HCT116 (cell line): ENCODE measurements around the gene SLC4A4. TPM values are rescaled to one million over a fixed set of nuclear protein-coding genes. Genes with fewer than 3 reads are reported as not detected.

Experiments
- ATAC-seq: fragments of 200-7000 bp; cut with Tn5 transposase; 2 replicates; pipeline ENCODE4 v1.9.1; 2020; ENCODE audit warnings: mild to moderate bottlenecking, moderate library complexity
- BruUV-seq: library from RNA; stranded (reverse); fragments of 400-500 nt; replicated peaks from 2 replicates; lab custom pipeline; 2021; lab: Mats Ljungman, UMichigan
- CTCF ChIA-PET: fragments of 300-600 bp; sonication (Branson Sonifier 250); formaldehyde crosslinking; loops from one replicate; lab custom pipeline; 2021; ENCODE audit warnings: antibody characterized with exemption; lab: Charles Lee
- POLR2A ChIA-PET: fragments of 300-600, 350-600 bp; sonication (Branson Sonifier 250); formaldehyde crosslinking; loops from one replicate; lab custom pipeline; 2021; ENCODE audit warnings: antibody characterized with exemption; lab: Charles Lee
- RAD21 ChIA-PET, 2 experiments: fragments of 300-600 bp; sonication (Branson Sonifier 250); formaldehyde crosslinking; loops; one replicate each; lab custom pipeline; 2023; ENCODE audit warnings: low total read pairs in 2 of 2; ENCODE audit not compliant: uncharacterized antibody in 2 of 2, unreplicated experiment in 2 of 2, low non-redundant PET in 1 of 2; lab: Charles Lee
- DNase-seq: peaks from one replicate; pipeline ENCODE4 v3.0.0-alpha.2; 2010; ENCODE audit warnings: low read depth, low spot score
- H2AFZ ChIP-seq: fragments of 200-600 bp; shearing (Covaris generic), sonication (generic); 2 replicates; pipeline ENCODE4 v1.6.1; 2017; ENCODE audit warnings: low read depth, mixed run types, mixed read lengths, antibody characterized with exemption, low read length; ENCODE audit not compliant: poor library complexity, severe bottlenecking
- H3K27ac ChIP-seq: 2 replicates; pipeline ENCODE4 v1.5.1; 2012; ENCODE audit warnings: low read depth, low read length
- H3K27me3 ChIP-seq: fragments of 200-600 bp; sonication (generic); 2 replicates; pipeline ENCODE4 v1.6.1; 2016; ENCODE audit warnings: mixed run types, low read length, mixed read lengths; ENCODE audit not compliant: insufficient read depth
- H3K36me3 ChIP-seq, 2 experiments: fragments of 200-500 bp in 1 of 2; fragments of 200-600 bp in 1 of 2; sonication (Bioruptor generic) in 1 of 2; sonication (generic) in 1 of 2; 2 replicates each; pipeline versions ENCODE4 v1.5.1 to v1.6.1; 2014 to 2016; ENCODE audit warnings: low read length in 2 of 2, inconsistent platforms in 1 of 2, mixed read lengths in 1 of 2, mixed run types in 1 of 2; ENCODE audit not compliant: insufficient read depth in 2 of 2, control insufficient read depth in 1 of 2
- H3K4me1 ChIP-seq, 2 experiments: fragments of 200-600 bp in 1 of 2; sonication (generic) in 1 of 2; 2 replicates each; pipeline versions ENCODE4 v1.5.1 to v1.6.1; 2012 to 2017; ENCODE audit warnings: low read length in 2 of 2, inconsistent platforms in 1 of 2, mild to moderate bottlenecking in 1 of 2, mixed read lengths in 1 of 2, mixed run types in 1 of 2, moderate library complexity in 1 of 2; ENCODE audit not compliant: insufficient read depth in 2 of 2, control insufficient read depth in 1 of 2
- H3K4me2 ChIP-seq: fragments of 200-600 bp; sonication (generic); 2 replicates; pipeline ENCODE4 v1.6.1; 2017; ENCODE audit warnings: mixed run types, low read length, mixed read lengths
- H3K4me3 ChIP-seq, 2 experiments: fragments of 200-600 bp in 1 of 2; sonication (generic) in 1 of 2; replicated peaks in 1 of 2; 2 replicates each; pipeline ENCODE4 v1.5.1; 2011 to 2016; ENCODE audit warnings: low read length in 2 of 2, control low read depth in 1 of 2, low read depth in 1 of 2, mild to moderate bottlenecking in 1 of 2, mixed read lengths in 1 of 2, mixed run types in 1 of 2
- H3K79me2 ChIP-seq: fragments of 200-600 bp; sonication (generic); 2 replicates; pipeline ENCODE4 v1.6.1; 2017; ENCODE audit warnings: mild to moderate bottlenecking, mixed run types, low read length, moderate library complexity, mixed read lengths; ENCODE audit not compliant: insufficient read depth
- H3K9ac ChIP-seq: fragments of 200-600 bp; sonication (generic); 2 replicates; pipeline ENCODE4 v1.6.1; 2016; ENCODE audit warnings: low read length, mixed read lengths
- H3K9me2 ChIP-seq: fragments of 200-600 bp; sonication (generic), shearing (Covaris generic); 2 replicates; pipeline ENCODE4 v1.6.1; 2017; ENCODE audit warnings: mixed run types, mild to moderate bottlenecking, moderate library complexity; ENCODE audit not compliant: insufficient read depth
- H3K9me3 ChIP-seq, 2 experiments: fragments of 200-500 bp in 1 of 2; fragments of 200-600 bp in 1 of 2; sonication (Bioruptor generic) in 1 of 2; sonication (generic) in 1 of 2; 2 replicates each; pipeline ENCODE4 v1.6.1; 2014 to 2017; ENCODE audit warnings: low read length in 2 of 2, mixed read lengths in 2 of 2, inconsistent platforms in 1 of 2, low read depth in 1 of 2, mild to moderate bottlenecking in 1 of 2, mixed run types in 1 of 2, moderate library complexity in 1 of 2; ENCODE audit not compliant: control insufficient read depth in 1 of 2, insufficient read depth in 1 of 2
- H4K20me1 ChIP-seq: fragments of 200-600 bp; sonication (generic), shearing (Covaris generic); 2 replicates; pipeline ENCODE4 v1.6.1; 2017; ENCODE audit warnings: mixed run types, mild to moderate bottlenecking, moderate library complexity; ENCODE audit not compliant: insufficient read depth
- CBX3 ChIP-seq: IDR thresholded peaks from 2 replicates; pipeline ENCODE4 v1.6.1; 2012; ENCODE audit warnings: low read depth
- EGR1 ChIP-seq: IDR thresholded peaks from 2 replicates; pipeline ENCODE4 v1.6.1; 2012; ENCODE audit warnings: low read depth
- EZH2 ChIP-seq: fragments of 200-600 bp; sonication (generic); IDR thresholded peaks from 2 replicates; pipeline ENCODE4 v1.6.1; 2017; ENCODE audit warnings: antibody characterized with exemption, mixed run types
- EZH2phosphoT487 ChIP-seq: fragments of 200-600 bp; IDR thresholded peaks from 2 replicates; pipeline ENCODE4 v1.6.1; 2018; ENCODE audit warnings: antibody characterized with exemption, borderline replicate concordance
- FOSL1 ChIP-seq: IDR thresholded peaks from 2 replicates; pipeline ENCODE4 v1.6.1; 2012; ENCODE audit warnings: low read depth
- JUND ChIP-seq: IDR thresholded peaks from 2 replicates; pipeline ENCODE4 v1.6.1; 2012
- POLR2A ChIP-seq: IDR thresholded peaks from 2 replicates; pipeline ENCODE4 v1.7.0; 2011; ENCODE audit warnings: borderline replicate concordance; ENCODE audit not compliant: insufficient read depth, insufficient read length; ENCODE audit errors: extremely low read depth
- POLR2AphosphoS5 ChIP-seq: IDR thresholded peaks from 2 replicates; pipeline ENCODE4 v1.6.1; 2011; ENCODE audit warnings: mild to moderate bottlenecking, low read depth, low read length, moderate library complexity
- RAD21 ChIP-seq: IDR thresholded peaks from 2 replicates; pipeline ENCODE4 v1.6.1; 2012; ENCODE audit warnings: low read depth, mild to moderate bottlenecking
- SIN3A ChIP-seq: IDR thresholded peaks from 2 replicates; pipeline ENCODE4 v1.6.1; 2012; ENCODE audit warnings: low read depth
- SP1 ChIP-seq: IDR thresholded peaks from 2 replicates; pipeline ENCODE4 v1.6.1; 2012; ENCODE audit warnings: low read depth
- SRF ChIP-seq: IDR thresholded peaks from 2 replicates; pipeline ENCODE4 v1.6.1; 2012; ENCODE audit warnings: low read depth
- YY1 ChIP-seq: IDR thresholded peaks from 2 replicates; pipeline ENCODE4 v1.6.1; 2011; ENCODE audit warnings: low read length, low read depth, moderate library complexity, mild to moderate bottlenecking; ENCODE audit not compliant: insufficient replicate concordance; ENCODE audit errors: extremely low read depth
- intact Hi-C: fragments of 100-400 bp; cut with micrococcal nuclease; formaldehyde crosslinking; loops from 2 replicates; pipeline ENCODE4 v1.10.0; 2022
- total RNA-seq: library from RNA; stranded (reverse); gene quantifications from one replicate; pipeline ENCODE4 v1.2.1, GENCODE V29; 2021; ENCODE audit not compliant: unreplicated experiment
- TF ChIP-seq, protein P1 (sequence below): IDR thresholded peaks from 2 replicates; pipeline ENCODE4 v1.6.1; 2011; ENCODE audit warnings: mild to moderate bottlenecking, low read length, moderate library complexity; ENCODE audit not compliant: insufficient replicate concordance; ENCODE audit errors: extremely low read depth

The SLC4A4 gene
- total RNA-seq, 1 experiment from 2014 or later: 0.30 TPM

- RAD21 ChIA-PET: no interaction called here
- Histone ChIP-seq H3K27ac (no peak overlapping the region), H3K79me2 (no peaks in the 10 kb centered on the region), H3K36me3 (no peaks in the 10 kb centered on the region), H3K9ac (no peak overlapping the region), H3K4me2 (no peak overlapping the region), H2AFZ (no peak overlapping the region), H4K20me1 (no peaks in the 10 kb centered on the region), H3K9me3 (no peaks in the 10 kb centered on the region), H3K4me1 (no peaks in the 10 kb centered on the region), H3K4me3 (no peak overlapping the region), H3K27me3 (no peaks in the 10 kb centered on the region), H3K9me2 (no peaks in the 10 kb centered on the region)
- no TSS peak for BruUV-seq
- no peak for DNase-seq
- no peak for TF ChIP-seq POLR2AphosphoS5
- TF ChIP-seq SP1: no peak
- no peak for TF ChIP-seq EZH2phosphoT487
- no peak for TF ChIP-seq JUND
- no peak for ATAC-seq
- intact Hi-C loops: no loop called here
- POLR2A ChIA-PET: no interaction called here
- CTCF ChIA-PET: no interaction called here
Measured at GRCh38 chr4:71441186-71442169, 102.7 kb downstream of the SLC4A4 start.

- no peaks in the 10 kb centered on the region for H4K20me1 ChIP-seq
- no peaks in the 10 kb centered on the region for H3K27me3 ChIP-seq
- no peak overlapping the region for H3K4me3 ChIP-seq
- H3K27ac ChIP-seq: no peak overlapping the region
- BruUV-seq: no TSS peak
- TF ChIP-seq EZH2 (no peak), SRF (no peak), SIN3A (no peak), YY1 (no peak), CBX3 (no peak), EZH2phosphoT487 (no peak), FOSL1 (no peak), EGR1 (no peak), RAD21 (no peak), POLR2A (no peak)
- TF ChIP-seq, protein P1, sequence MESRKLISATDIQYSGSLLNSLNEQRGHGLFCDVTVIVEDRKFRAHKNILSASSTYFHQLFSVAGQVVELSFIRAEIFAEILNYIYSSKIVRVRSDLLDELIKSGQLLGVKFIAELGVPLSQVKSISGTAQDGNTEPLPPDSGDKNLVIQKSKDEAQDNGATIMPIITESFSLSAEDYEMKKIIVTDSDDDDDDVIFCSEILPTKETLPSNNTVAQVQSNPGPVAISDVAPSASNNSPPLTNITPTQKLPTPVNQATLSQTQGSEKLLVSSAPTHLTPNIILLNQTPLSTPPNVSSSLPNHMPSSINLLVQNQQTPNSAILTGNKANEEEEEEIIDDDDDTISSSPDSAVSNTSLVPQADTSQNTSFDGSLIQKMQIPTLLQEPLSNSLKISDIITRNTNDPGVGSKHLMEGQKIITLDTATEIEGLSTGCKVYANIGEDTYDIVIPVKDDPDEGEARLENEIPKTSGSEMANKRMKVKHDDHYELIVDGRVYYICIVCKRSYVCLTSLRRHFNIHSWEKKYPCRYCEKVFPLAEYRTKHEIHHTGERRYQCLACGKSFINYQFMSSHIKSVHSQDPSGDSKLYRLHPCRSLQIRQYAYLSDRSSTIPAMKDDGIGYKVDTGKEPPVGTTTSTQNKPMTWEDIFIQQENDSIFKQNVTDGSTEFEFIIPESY: no peak
- H3K36me3 ChIP-seq: no peaks in the 10 kb centered on the region
- intact Hi-C loops: no loop called here
- H3K4me2 ChIP-seq: no peak overlapping the region
- H3K79me2 ChIP-seq: no peaks in the 10 kb centered on the region
- RAD21 ChIA-PET: no interaction called here
- no peaks in the 10 kb centered on the region for H3K9me2 ChIP-seq
- ATAC-seq (no peak), DNase-seq (no peak)
- CTCF ChIA-PET: no interaction called here
- H3K9me3 ChIP-seq: no peaks in the 10 kb centered on the region
- POLR2A ChIA-PET: no interaction called here
- H3K9ac ChIP-seq: no peak overlapping the region
- H2AFZ ChIP-seq: no peak overlapping the region
- no peaks in the 10 kb centered on the region for H3K4me1 ChIP-seq
Measured at GRCh38 chr4:71442336-71442735, 103.5 kb downstream of the SLC4A4 start.
